ELR (cell line): ENCODE data around the gene REEP6.
"Not testable (repeated sequence)": the region's sequence is repeated elsewhere in the genome, so short reads cannot be mapped to it uniquely, and the experiment has no call there.

ENCODE experiments used
- DNase-seq: peaks from one replicate; pipeline ENCODE4 v3.0.0-alpha.2; 2015; ENCODE audit warnings: low read depth

The REEP6 gene

DNA sequence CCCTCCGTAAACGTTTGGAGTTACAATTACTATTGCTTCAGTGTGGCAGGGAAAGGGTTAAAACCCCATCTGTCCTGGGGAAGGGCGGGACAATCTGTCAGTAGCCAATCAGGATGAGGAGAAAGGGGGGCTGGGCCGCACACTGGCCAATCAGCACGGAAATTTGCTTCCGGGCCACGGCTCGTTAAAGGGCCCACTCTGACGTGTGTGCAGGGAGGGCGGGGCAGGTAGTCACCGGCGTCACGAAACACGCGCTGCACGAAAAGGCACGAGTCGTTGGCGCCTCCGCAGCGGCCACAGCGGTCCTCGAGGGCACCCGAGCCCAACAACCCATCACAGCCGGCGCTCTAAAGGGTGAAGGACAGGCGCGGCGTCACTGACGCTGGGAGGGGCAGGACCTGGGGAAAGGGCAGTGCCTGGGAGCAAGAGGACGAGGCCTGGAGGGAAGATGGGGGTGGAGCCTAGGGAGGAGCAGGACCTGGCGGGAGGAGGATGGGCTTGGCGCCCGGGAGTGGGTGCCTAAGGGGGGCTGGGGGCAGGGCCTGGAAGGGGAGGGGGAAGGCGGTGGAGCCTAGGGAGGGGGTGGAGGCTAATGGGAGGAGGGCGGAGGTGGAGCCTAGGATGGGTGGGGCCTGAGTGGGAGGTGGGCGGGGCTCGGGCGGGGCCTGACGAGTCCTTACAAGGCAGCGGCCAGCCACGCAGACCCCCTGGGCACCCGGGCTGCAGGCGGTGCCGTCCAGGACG is 17.0 kb downstream of the REEP6 start:
- DNase-seq, result peak; percentile 94

DNA sequence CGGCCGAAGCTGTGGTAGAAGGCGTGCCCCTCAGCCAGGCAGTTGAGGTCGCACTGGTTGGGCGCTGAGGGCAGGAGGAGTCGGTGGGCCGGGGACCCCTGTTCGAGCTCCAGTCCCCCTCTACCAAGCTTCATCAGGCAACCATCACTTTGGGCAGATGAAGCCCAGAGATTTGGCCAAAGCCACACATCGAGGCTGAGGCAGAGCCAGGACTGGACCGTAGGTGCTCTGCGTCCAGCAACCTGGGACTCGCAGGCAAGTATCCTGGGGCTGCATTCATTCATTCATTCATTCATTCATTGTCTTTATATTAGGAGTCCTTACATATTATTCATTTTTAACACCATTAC is 17.5 kb downstream of the REEP6 start:
- no peak for DNase-seq

DNA sequence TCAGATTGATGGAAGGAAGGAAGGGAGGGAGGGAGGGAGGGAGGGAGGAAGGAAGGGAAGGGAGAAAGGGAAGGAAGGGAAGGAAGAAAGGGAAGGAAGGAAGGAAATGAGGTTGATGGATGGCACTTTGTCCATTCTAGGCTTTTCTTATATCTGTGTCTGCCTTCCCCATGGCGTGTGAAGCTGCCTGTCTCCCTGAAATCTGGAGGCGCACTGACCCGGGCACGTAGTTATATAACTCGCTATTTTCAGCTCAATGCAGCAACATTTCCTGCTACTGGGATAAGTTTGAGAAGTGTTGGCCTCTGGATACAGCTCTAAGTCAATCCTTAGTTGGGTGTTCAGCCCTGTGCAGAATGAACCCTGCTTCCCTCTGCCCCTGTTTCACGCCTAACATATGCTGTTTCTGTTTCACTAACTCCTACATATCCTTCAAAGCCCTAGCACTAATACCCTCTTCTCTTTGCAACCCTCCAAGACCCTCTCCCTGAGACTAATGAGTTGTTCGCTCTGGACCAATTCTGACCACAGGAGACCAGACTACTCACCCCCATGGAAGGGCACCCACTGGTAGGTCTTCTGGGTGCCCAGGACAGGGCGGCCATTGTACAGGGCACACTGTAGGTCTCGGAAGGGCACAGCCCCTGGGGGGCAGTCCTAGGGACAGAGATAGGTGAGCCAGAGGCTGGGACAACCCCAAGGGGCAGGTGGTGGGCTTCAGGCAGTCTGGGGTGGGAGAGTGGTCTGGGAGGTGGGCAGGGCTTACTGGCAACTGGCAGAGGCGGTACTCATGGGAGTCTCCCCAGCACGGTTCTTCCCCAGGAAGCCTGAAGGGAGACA is 18.8 kb downstream of the REEP6 start:
- no peak for DNase-seq

DNA sequence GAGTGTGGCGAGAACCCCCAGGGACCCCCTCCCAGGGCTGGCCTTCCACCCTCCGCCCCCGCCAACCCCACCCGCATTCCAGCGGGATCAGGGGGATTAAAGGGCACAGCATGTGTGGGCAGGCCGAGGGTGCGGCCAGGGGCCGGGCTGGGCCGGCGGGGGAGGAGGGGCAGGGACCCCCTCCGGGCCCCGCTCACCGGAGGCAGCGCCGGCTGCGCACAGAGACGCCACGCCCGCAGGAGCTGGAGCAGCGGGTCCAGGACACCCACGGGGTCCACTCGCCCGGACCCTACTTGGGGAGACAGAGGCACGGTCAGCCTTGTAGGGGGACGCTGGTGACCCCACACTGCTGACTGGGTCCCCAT is 19.4 kb downstream of the REEP6 start:
- DNase-seq, result no peak

DNA sequence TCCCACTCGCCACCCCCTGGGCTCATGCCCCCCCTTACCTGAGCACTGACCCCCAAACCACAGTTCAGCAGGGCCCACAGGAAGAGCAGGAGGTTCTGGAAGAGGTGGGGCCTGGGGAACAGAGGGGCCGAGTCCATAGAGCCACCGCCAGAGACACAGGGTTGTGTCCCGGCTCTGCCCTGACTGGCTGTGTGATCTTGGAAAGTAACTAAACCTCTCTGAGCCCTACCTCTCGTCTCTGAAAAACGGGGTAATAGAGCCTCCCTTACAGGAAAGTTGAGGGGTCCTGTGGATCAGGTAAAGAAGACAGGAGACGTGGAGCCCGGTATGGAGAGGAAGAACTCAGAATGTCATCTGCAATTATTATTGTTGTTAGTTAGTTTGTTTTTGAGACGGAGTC is 19.8 kb downstream of the REEP6 start:
- no peak for DNase-seq

DNA sequence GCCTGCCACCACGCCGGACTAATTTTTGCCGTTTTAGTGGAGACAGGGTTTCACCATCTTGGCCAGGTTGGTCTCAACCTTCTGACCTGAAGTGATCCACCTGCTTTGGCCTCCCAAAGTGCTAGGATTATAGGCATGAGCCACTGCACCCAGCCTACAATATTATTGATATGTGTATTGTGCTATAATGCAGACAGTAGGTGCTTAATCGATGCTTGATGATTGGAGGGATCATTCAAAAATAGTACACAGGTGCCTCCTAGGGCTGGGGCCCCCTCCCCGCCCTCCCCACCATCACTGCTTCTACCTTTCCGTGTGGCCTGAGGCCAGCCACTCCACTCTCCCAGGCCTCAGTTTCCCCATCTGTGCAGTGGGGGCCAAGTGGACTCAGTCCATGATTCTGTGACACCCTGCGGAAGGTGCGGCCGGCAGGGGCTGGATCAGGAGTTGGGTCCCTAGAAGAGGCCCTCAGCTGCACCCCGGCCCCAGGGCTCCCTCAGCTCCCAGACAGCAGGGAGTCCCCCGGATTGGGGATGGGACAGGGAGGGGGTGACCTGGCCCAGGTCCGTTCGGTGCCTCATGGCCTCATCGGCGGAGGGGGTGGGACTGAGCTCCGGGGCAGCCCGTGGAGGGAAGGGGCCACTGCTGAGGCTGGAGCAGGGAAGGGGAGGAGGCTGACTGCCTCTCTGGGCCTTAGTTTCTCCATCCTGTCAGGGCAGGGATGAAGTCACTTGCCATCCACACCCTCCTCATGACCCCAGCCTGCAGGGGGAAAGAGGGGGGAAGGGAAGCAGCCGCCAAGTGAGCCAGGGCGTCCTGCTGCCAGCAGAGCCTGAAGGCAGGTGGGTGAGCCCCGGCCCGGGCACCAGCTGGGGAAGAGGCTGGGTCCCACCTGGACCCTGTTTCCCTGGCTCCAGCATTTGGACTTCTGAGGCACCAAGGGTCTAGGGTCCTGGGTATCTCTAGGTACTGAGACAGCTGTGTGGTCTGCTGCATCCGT is 20.6 kb downstream of the REEP6 start:
- no peak for DNase-seq

DNA sequence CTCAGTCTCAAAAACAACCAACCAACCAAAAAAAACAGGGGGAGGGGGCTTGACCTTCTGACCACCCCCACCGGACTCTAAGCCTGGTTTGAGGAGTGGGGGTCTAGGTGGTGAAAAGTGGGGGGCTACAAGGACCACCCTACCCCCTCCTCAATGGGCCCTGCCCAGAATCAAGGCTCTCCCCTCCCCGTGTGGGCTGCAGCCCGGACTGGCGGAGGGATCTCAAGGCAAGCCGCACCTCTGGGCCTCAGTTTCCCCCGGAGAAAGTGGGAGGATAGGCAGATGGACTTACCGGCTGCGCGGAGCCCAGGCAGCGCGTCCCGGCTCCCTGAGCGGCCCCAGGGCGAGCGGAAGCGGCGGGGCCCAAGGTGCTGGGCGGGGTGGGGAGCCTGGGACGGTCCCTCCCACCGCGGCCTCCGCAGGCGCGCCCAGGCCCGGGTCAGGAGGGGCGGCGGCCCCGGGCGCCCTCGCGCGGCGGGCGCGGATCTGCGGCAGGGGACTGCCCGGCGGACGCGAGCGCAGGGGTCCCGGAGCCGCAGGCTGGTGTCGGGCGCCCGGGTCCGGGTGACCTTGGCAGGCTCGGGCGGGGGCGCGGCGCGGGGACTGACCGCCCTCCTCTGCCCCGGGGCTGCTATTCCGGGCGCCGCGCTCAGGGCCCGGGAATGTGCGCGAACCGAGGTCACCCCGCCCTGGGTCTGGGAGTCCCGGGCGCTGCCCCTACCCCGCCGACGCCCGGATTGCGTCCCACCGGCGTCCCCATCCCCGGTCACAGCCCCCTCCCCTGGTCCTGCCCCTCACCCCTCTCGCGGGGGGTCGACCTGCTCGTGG is 21.9 kb downstream of the REEP6 start, which contains the start of gene ADAMTSL5:
Gene ADAMTSL5, minus strand, starts transcription at position 349 of the 828 bp plus-strand sequence. CDS start 2,076 bp downstream, outside the sequence.
- peak; percentile 81 for DNase-seq

DNA sequence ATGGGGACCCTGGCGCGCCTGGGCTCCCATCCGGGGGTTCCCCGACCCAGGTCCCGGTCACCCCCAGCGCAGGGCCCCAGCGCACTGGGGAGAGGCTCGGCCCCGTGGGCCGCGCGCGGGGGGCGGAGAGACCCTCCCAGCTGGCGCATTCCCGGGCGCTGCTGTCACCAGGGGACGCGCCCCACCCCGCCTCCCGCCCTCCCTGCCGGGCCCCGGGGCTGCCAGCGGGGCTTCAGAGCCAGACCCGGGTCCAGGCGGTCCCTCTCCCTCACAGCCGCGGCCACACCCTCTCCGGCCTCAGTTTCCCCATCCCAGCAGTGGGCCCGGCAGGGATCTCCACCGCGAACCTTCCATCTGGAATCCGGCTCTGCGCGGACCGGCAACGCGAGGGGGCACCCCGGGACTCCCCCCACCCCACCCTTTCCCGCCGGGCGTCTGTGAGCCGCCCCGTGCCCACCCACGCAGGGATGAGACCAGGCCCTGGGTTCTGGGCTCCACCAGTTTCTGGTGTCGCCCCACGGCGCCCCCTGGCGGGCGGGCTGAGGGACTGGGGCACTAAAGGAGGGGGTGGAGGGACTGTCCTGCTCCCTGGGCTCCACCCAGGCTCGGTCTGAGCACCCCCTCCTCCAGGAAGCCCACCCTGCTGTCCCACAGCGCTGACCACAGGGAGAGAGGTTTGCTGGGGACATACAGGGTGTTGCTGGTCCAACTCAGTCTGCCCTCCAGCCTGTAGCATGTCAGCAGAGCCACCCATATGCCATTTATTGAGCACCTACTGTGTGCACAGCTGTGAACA is 22.7 kb downstream of the REEP6 start:
- DNase-seq, result peak; percentile 59

DNA sequence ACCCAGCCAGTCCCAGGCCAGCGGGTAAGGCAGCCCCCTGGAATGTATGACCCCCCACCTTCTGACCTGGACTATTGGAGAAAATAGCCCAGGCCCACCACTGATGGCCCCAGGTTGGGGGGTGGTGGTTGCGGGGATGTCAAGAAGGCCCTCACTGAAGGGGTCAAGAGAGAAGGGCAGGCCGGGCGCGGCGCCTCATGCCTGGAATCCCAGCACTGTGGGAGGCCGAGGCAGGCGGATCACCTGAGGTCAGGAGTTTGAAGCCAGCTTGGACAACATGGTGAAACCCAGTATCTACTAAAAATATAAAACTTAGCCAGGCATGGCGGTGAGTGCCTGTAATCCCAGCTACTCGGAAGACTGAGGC is 23.3 kb downstream of the REEP6 start:
- no peak for DNase-seq

DNA sequence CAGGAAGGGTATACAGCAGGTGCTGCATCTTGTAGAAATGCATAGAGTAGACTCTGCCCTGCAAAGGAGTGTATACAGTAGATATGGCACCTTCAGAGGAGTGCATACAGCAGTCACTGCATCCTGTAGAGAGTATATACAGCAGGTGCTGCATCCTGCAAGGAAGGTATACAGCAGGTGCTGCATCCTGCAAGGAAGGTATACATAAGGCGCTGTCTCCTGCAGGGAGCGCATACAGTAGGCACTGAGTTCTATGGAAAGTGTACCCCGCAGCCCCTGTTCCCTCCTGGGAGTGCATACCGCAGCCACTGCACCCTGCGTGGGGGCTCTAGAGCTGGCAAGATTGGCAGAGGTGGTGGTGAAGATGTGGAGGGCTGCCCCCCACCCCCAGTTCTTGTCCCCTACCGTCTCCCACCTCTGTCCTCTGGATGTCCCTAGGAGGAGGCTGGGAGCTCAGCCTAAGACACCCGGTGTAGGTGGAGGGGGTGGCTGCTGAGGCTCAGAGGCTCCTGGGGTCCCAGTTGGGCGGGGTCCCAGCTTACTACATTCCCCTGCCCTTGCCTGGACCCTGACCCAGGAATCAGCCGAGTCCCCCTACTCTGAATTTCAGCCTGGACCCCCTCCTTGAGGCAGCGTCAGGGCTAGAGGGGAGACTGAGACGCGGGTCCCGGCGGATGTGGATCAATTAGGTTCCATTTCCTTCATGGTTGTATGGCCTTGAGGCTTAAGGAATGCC is 24.2 kb downstream of the REEP6 start:
- DNase-seq, result no peak

DNA sequence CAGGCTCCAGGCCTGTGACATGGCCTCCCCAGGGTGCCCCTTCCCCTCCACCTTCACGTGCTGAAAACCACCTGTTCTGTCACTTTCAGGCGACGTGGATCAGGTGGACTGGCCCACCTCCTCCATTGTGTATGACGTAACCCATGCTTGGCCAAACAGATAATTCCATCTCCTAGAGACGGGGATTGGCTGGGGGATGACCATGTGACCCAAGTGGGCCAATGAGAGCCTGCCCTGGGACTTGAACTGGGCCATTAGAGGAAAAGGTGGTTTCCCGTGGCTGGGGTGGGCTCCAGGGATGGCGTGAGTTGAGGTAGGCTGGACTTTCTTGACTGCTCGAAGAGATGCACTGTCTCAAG is 25.4 kb downstream of the REEP6 start:
- peak; percentile 27 for DNase-seq

DNA sequence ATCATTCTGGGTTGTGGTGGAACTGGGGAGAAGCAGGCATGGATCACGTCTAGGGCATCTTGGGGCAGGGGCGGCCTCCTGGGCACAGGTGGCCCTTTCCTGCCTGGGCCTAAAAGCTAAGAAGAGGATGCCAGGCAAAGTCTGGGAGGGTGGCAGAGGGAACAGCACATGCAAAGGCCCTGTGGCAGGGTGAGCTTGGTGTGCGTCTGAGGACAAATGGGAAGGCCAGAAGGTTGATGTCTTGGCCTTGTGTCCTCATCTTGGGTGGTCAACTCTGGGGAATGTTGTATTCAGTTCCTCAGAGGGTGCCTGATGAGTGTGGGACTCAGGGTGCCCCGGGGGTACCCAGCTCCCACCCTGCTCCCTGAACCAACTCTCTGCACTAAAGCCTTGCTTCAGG is 27.5 kb downstream of the REEP6 start:
- no peak for DNase-seq

DNA sequence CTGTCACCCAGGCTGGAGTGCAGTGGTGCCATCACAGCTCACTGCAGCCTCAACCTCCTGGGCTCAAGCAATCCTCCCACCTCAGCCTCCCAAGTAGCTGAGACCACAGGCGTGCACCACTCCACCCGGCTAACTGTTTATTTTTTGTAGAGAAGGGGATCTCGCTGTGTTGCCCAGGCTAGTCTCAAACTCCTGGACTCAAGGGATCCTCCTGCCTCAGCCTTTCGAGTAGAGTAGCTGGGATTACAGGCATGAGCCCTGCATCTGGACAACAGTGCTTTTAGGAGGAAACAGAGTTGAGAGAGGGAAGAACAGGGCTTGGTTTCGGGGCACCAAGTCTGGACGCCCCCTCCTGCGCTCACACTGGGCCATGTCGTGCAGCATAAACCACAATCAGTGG is 28.8 kb downstream of the REEP6 start:
- DNase-seq, result not testable (repeated sequence)

DNA sequence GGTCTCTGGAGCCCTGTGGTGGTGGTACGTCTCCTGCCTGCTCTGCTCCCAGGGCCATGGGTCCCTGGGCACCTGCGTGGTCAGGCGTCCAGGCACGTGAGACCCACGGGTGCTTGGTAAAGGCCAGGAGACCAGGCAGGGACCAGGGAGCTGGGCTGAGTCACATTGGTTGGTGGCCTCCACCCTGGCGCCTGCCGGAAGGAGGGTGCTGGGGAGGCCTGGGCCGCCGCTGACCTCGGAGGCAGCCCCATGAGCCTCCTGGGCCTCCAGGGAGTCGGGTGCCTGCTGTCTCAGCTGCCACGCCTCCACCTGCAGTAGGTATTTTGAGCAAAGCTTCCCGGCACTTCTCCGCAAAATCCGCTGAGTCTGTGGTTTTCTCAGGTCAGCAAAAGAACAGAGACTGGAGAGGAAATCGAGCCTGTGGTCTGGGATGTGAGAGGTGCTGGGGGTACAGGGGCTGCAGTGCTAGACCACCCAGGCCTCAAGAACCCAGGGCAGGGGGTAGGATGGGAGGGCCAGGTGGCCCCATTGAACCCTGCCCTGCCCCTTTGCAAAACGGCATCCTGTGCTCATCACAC is 29.3 kb downstream of the REEP6 start:
- DNase-seq, result no peak

DNA sequence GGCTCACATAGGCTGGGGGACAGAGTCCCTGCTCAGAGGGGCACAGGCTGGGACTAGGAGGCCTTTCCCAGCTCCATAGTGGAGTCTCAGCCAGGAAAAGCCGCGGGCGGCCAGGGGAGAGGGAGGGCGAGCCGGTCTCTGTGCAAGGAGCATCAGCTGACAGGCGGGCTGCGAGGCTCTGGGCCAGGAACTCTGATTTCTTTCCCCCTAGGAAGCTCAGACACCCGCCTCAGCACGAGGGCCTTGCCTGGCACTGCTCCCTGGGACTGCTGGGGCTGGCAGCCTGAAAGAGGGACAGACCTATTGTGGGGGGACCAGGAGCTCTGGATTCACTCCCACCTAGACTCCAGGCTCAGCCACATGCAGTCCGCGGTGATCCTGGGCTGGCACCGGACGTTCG is 30.7 kb downstream of the REEP6 start:
- no peak for DNase-seq

DNA sequence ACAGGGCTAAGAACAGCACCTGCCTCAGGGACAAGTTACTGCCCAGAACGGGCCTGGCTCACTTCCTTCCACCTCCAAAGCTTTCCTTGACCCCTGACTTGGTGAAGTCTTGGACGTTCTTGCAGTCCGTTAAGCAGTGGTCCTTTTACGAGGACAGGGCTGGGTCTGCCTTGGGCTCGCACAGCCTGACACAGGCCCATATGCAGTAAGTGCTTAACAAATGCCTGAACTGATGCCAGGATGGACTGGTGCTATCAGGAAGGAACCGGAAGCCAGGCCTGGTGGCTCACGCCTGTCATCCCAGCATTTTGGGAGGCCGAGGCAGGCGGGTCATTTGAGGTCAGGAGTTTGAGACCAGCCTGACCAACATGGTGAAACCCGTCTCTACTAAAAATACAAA is 31.1 kb downstream of the REEP6 start:
- no peak for DNase-seq

DNA sequence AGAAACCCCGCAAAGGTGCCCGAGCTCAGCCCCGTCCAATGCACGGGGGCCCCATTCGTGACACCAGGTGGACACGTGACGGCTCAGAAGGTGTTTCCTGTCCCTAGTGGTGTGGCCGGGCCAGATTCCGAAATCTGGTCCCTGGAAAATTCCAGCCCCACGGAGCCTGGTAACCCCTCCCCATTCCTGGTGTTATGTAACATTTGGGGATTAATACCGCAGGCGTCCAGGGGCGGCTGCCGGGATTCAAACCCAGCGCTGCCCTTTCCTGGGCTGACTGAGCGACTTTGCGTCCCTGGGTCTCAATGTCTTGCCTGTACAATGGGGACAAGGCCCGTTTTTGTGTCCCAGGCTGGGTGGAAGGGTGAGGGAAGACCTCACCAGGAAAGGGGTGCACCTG is 31.9 kb downstream of the REEP6 start:
- DNase-seq, result no peak

DNA sequence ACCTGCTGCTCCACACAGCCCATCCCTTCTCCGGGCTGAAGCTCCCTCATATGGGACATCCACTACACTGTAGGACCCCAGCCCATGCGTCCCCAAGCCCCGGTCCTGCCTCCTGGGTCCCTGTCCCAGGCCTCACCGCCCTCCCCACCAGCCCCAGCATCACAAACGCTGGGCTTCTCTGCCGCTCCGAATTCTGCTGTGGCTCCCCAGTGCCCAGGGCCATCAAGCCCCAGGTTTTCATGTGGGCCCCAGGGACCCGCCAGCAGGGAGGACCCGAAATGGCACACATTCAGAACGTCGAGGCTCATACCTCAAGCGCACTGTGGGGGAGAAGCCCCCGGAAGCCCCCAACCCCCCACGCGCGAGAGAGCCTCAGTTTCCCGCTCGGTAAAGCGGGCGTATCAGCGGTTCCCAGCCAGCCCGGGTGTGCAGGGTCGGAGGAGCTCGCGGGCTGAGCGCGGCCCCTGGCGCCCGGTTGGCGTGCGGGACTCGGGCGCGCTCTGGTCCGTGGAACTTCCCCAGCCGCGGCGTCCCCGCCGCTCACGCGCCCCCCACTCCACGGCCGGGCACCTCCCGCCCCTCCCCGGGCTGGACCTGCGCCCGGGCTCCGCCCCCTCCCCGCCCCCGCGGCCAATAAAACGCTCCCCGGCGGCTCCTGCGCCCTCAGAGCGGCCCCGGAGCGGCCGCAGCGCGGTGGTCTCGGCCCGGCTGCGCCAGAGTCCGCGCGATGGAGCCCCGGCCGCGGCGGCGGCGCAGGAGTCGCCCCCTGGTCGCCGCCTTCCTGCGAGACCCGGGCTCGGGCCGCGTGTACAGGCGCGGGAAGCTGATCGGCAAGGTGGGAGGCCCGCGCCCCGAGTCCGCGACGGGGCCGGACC is 32.7 kb downstream of the REEP6 start, which contains the start of gene PLK5:
Gene PLK5, plus strand, starts transcription at position 666 of the 875 bp plus-strand sequence. CDS start 2,920 bp downstream, outside the sequence.
- DNase-seq, result no peak
